C4-2B (cell line): ENCODE results near the gene UBASH3B.

Experiments used
- ZFX ChIP-seq: fragments of 450-650 bp; IDR thresholded peaks from 2 replicates; pipeline ENCODE4 v1.6.1; 2017
- TF ChIP-seq, protein P1 (sequence below): fragments of 450-650 bp; conservative IDR thresholded peaks from 2 replicates; pipeline ENCODE4 v1.5.1; 2017; ENCODE audit warnings: mild to moderate bottlenecking

DNA sequence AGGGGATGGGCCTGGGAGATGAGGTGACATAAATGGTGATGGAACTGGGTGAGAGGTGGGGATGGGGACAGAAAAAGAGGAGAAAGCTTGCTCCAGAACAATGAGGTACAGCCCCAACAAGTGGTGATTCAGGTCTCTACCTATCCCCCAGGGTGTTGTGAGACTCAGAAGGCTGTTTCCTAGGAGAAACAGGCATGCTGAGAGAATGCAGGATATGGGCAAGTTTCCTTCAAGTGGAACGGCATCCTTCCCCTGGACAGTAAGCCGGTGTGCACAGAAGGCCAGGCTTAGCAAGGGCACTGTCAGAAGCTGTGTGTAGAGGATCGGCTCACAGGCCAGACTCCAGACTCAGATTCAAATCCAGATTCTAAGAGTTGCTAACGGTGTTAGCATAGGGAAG is 148.6 kb downstream of the UBASH3B start:
- TF ChIP-seq, protein P1, sequence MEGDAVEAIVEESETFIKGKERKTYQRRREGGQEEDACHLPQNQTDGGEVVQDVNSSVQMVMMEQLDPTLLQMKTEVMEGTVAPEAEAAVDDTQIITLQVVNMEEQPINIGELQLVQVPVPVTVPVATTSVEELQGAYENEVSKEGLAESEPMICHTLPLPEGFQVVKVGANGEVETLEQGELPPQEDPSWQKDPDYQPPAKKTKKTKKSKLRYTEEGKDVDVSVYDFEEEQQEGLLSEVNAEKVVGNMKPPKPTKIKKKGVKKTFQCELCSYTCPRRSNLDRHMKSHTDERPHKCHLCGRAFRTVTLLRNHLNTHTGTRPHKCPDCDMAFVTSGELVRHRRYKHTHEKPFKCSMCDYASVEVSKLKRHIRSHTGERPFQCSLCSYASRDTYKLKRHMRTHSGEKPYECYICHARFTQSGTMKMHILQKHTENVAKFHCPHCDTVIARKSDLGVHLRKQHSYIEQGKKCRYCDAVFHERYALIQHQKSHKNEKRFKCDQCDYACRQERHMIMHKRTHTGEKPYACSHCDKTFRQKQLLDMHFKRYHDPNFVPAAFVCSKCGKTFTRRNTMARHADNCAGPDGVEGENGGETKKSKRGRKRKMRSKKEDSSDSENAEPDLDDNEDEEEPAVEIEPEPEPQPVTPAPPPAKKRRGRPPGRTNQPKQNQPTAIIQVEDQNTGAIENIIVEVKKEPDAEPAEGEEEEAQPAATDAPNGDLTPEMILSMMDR, result no peak
- TF ChIP-seq ZFX, result no peak
